Measurements from ENCODE around the gene NPIPB2. TPM values are rescaled to one million over a fixed set of nuclear protein-coding genes. Genes with fewer than 3 reads are reported as not detected.

The NPIPB2 gene
- total and polyA plus RNA-seq, 11 donors: 1.1 to 8.4 (median 2.7) TPM

GRCh38 chr16:11890231-11890965 is 51.4 kb downstream of the NPIPB2 start:
- TF ChIP-seq CTCF (IDR thresholded peaks at IDR 0.05) (no peak), POLR2A (IDR thresholded peaks at IDR 0.05) (no peak)
- DNase-seq (no peak), ATAC-seq (no peak)
- H3K9me3 ChIP-seq: no peaks in the 10 kb centered on the region
- no peak overlapping the region for H3K27ac ChIP-seq
- peaks cover 0 to 100% (median 90%) of the 10 kb centered on the region in 9 donors for H3K36me3 ChIP-seq
- H3K4me1 ChIP-seq: no peaks in the 10 kb centered on the region
- WGBS, 4 donors: 82 to 95% (median 92%) methylated on average over 5 of the region's 5 CpGs
- no peaks in the 10 kb centered on the region for H3K27me3 ChIP-seq
- intact Hi-C loops (cut with DNase I): no loop called here
- no peak overlapping the region for H3K4me3 ChIP-seq

- Histone ChIP-seq H3K27me3 (no peaks in the 10 kb centered on the region), H3K27ac (no peak overlapping the region), H3K4me1 (peaks cover 0 to 2% (median 0%) of the 10 kb centered on the region in 12 donors), H3K4me3 (no peak overlapping the region), H3K9me3 (no peaks in the 10 kb centered on the region), H3K36me3 (peaks cover 0 to 100% (median 93%) of the 10 kb centered on the region in 9 donors)
- no peak for TF ChIP-seq POLR2A (IDR thresholded peaks at IDR 0.05)
- no peak for TF ChIP-seq CTCF (IDR thresholded peaks at IDR 0.05)
- intact Hi-C loops (cut with DNase I): no loop called here
- ATAC-seq (no peak), DNase-seq (no peak)
- 90 to 92% (median 91%) methylated on average over 6 of the region's 6 CpGs for WGBS, 4 donors
These were observed 55.0 kb downstream of the NPIPB2 start for GRCh38 chr16:11886881-11887280.

GRCh38 chr16:11884035-11884434 is 57.8 kb downstream of the NPIPB2 start:
- WGBS, 4 donors: 95 to 98% (median 96%) methylated on average over 5 of the region's 5 CpGs
- ATAC-seq: no peak
- TF ChIP-seq POLR2A (IDR thresholded peaks at IDR 0.05) (no peak), CTCF (IDR thresholded peaks at IDR 0.05) (no peak)
- Histone ChIP-seq H3K27ac (no peak overlapping the region), H3K27me3 (no peaks in the 10 kb centered on the region), H3K36me3 (peaks cover 0 to 100% (median 97%) of the 10 kb centered on the region in 9 donors), H3K4me3 (no peak overlapping the region), H3K9me3 (no peaks in the 10 kb centered on the region), H3K4me1 (peaks cover 0 to 3% (median 0%) of the 10 kb centered on the region in 12 donors)
- DNase-seq: no peak
- intact Hi-C loops (cut with DNase I): no loop called here

GRCh38 chr16:11880007-11880406 is 61.8 kb downstream of the NPIPB2 start:
- intact Hi-C loops (cut with DNase I): no loop called here
- 93 to 95% (median 94%) methylated on average over 5 of the region's 5 CpGs for WGBS, 4 donors
- peaks cover 2 to 100% (median 98%) of the 10 kb centered on the region in 9 donors for H3K36me3 ChIP-seq

More at GRCh38 chr16:11880007-11880406, 61.8 kb downstream of the NPIPB2 start:
- no peak for ATAC-seq
- H3K4me3 ChIP-seq: no peak overlapping the region
- no peak overlapping the region for H3K27ac ChIP-seq
- TF ChIP-seq POLR2A (IDR thresholded peaks at IDR 0.05) (no peak), CTCF (IDR thresholded peaks at IDR 0.05) (no peak)
- H3K27me3 ChIP-seq: no peaks in the 10 kb centered on the region
- H3K4me1 ChIP-seq: peaks cover 0 to 7% (median 0%) of the 10 kb centered on the region in 12 donors
- no peak for DNase-seq
- H3K9me3 ChIP-seq: no peaks in the 10 kb centered on the region

Data from heart left ventricle (tissue), 16 donors.